K562 (cell line): ENCODE data around the gene TUBB6. TPM values are rescaled to one million over a fixed set of nuclear protein-coding genes. Genes with fewer than 3 reads are reported as not detected.

Experiments
- ARID2 ChIP-seq: fragments of 450-650 bp; IDR thresholded peaks from 2 replicates; pipeline ENCODE4 v1.6.1; 2017; ENCODE audit warnings: antibody characterized with exemption, mild to moderate bottlenecking
- BHLHE40 ChIP-seq: IDR thresholded peaks from 2 replicates; pipeline ENCODE4 v1.6.1; 2011; ENCODE audit warnings: low read length, improper control_type of control experiment
- CEBPZ ChIP-seq: fragments of 150-350 bp; IDR thresholded peaks from 2 replicates; pipeline ENCODE4 v1.6.1; 2014; ENCODE audit warnings: low read depth, mild to moderate bottlenecking, low read length, borderline replicate concordance
- CTBP1 ChIP-seq: fragments of 450-650 bp; IDR thresholded peaks from 2 replicates; pipeline ENCODE4 v1.6.1; 2016; ENCODE audit warnings: borderline replicate concordance
- EGR1 ChIP-seq: fragments of 450-650 bp; conservative IDR thresholded peaks from 2 replicates; pipeline ENCODE4 v1.6.1; 2017; ENCODE audit warnings: mild to moderate bottlenecking
- ETV6 ChIP-seq, 3 experiments: fragments of 150-350 bp in 1 of 3; sonication (generic) in 1 of 3; formaldehyde crosslinking in 1 of 3; IDR thresholded peaks; 2 replicates each; pipeline versions ENCODE4 v1.6.1 to v1.8.0; 2014 to 2022; ENCODE audit warnings: borderline replicate concordance in 2 of 3, low read depth in 2 of 3, antibody characterized with exemption in 1 of 3, low read length in 1 of 3, mild to moderate bottlenecking in 1 of 3, missing genetic modification reagents in 1 of 3
- FOXK1 ChIP-seq: sonication (generic); formaldehyde crosslinking; IDR thresholded peaks from 2 replicates; pipeline ENCODE4 v1.8.0; 2022; ENCODE audit warnings: missing genetic modification reagents, mild to moderate bottlenecking, borderline replicate concordance
- GATAD2B ChIP-seq: fragments of 450-650 bp; IDR thresholded peaks from 2 replicates; pipeline ENCODE4 v1.6.1; 2017; ENCODE audit warnings: mild to moderate bottlenecking, borderline replicate concordance
- HMG20B ChIP-seq: fragments of 250-450 bp; sonication (Bioruptor Pico); IDR thresholded peaks from 2 replicates; pipeline ENCODE4 v1.5.0; 2021; ENCODE audit warnings: mild to moderate bottlenecking
- HMGXB4 ChIP-seq: sonication (generic); formaldehyde crosslinking; IDR thresholded peaks from 2 replicates; pipeline ENCODE4 v1.8.1; 2023; ENCODE audit warnings: mild to moderate bottlenecking, missing genetic modification reagents
- MXI1 ChIP-seq: IDR thresholded peaks from 2 replicates; pipeline ENCODE4 v1.6.1; 2011; ENCODE audit warnings: low read depth, mild to moderate bottlenecking, improper control_type of control experiment, low read length
- NCOA2 ChIP-seq, 2 experiments: fragments of 450-650 bp; IDR thresholded peaks; 2 replicates each; pipeline ENCODE4 v1.6.1; 2018; ENCODE audit warnings: mild to moderate bottlenecking in 2 of 2, moderate library complexity in 1 of 2; ENCODE audit not compliant: partially characterized antibody in 2 of 2
- PTRF ChIP-seq: fragments of 450-650 bp; IDR thresholded peaks from 2 replicates; pipeline ENCODE4 v1.6.1; 2016; ENCODE audit warnings: mild to moderate bottlenecking, missing genetic modification characterization, missing compliant biosample characterization
- RHOXF2B ChIP-seq: fragments of 250-450 bp; sonication (Bioruptor Pico); conservative IDR thresholded peaks from 2 replicates; pipeline ENCODE4 v1.5.1; 2021
- SNIP1 ChIP-seq: fragments of 450-650 bp; IDR thresholded peaks from 2 replicates; pipeline ENCODE4 v1.7.1; 2017; ENCODE audit warnings: low read depth, mild to moderate bottlenecking
- TGIF2 ChIP-seq: sonication (generic); formaldehyde crosslinking; IDR thresholded peaks from 2 replicates; pipeline ENCODE4 v1.8.1; 2022; ENCODE audit warnings: mild to moderate bottlenecking, missing genetic modification reagents, moderate library complexity
- TSC22D4 ChIP-seq: fragments of 450-650 bp; IDR thresholded peaks from 2 replicates; pipeline ENCODE4 v1.6.1; 2016; ENCODE audit warnings: missing genetic modification characterization, missing biosample characterization, control low read depth
- ZKSCAN8 ChIP-seq: fragments of 200-800 bp; sonication (Bioruptor generic); IDR thresholded peaks from 2 replicates; pipeline ENCODE4 v1.6.1; 2016; ENCODE audit warnings: missing genetic modification characterization, missing compliant biosample characterization
- ZNF121 ChIP-seq: sonication (generic); formaldehyde crosslinking; conservative IDR thresholded peaks from 2 replicates; pipeline ENCODE4 v1.8.0; 2022; ENCODE audit warnings: missing genetic modification reagents
- ZNF212 ChIP-seq: fragments of 450-650 bp; formaldehyde crosslinking; IDR thresholded peaks from 2 replicates; pipeline ENCODE4 v1.4.0; 2020; ENCODE audit warnings: mild to moderate bottlenecking
- ZNF282 ChIP-seq: sonication (generic); formaldehyde crosslinking; IDR thresholded peaks from 2 replicates; pipeline ENCODE4 v1.8.1; 2023; ENCODE audit warnings: missing genetic modification reagents
- polyA plus RNA-seq, 8 experiments: library from polyadenylated mRNA; depleted of rRNA in 4 of 8; stranded (reverse) in 5 of 8; unstranded in 3 of 8; fragments of >200 nt; fragmentation: Nextera tagmentation in 2 of 8; fragmentation: Illumina TruSeq in 1 of 8; extraction: Ambion mirVana in 2 of 8; extraction: Trizol in 1 of 8; gene quantifications; 2 replicates each; pipeline versions ENCODE4 v1.2.1 to v1.2.3, GENCODE V29; 2011 to 2014; ENCODE audit warnings: inconsistent platforms in 1 of 8, missing spikeins in 1 of 8
- total RNA-seq, 7 experiments: library from RNA; depleted of rRNA in 6 of 7; stranded (reverse); fragments of >200 nt in 6 of 7; fragmentation: Illumina TruSeq in 2 of 7; extraction: Trizol in 2 of 7; gene quantifications; 2 replicates each; pipeline versions ENCODE4 v1.2.1 to v1.2.3, GENCODE V29; 2011 to 2021; ENCODE audit warnings: low replicate concordance in 1 of 7
- TF ChIP-seq, protein P1 (sequence below): fragments of 250-450 bp; sonication (Bioruptor Pico); IDR thresholded peaks from 2 replicates; pipeline ENCODE4 v1.5.0; 2021; ENCODE audit warnings: mild to moderate bottlenecking, borderline replicate concordance

Gene TUBB6
- total and polyA plus RNA-seq, 9 of the 15 experiments (the other 6 are each of a cell fraction or from before 2014, with no cell fraction given) = 43.9 to 404 (median 81.1) TPM

GRCh38 chr18:12287684-12288402, 20.2 kb upstream of the TUBB6 start (continued):
- TF ChIP-seq, protein P1, sequence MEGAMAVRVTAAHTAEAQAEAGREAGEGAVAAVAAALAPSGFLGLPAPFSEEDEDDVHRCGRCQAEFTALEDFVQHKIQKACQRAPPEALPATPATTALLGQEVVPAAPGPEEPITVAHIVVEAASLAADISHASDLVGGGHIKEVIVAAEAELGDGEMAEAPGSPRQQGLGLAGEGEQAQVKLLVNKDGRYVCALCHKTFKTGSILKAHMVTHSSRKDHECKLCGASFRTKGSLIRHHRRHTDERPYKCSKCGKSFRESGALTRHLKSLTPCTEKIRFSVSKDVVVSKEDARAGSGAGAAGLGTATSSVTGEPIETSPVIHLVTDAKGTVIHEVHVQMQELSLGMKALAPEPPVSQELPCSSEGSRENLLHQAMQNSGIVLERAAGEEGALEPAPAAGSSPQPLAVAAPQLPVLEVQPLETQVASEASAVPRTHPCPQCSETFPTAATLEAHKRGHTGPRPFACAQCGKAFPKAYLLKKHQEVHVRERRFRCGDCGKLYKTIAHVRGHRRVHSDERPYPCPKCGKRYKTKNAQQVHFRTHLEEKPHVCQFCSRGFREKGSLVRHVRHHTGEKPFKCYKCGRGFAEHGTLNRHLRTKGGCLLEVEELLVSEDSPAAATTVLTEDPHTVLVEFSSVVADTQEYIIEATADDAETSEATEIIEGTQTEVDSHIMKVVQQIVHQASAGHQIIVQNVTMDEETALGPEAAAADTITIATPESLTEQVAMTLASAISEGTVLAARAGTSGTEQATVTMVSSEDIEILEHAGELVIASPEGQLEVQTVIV (CRISPR knock-in tag) = no peak
- TF ChIP-seq PTRF (tag) (no peak), CTBP1 (0 out of 2 replicates have a peak, but pooled peaks have one; percentile 11), RHOXF2B (CRISPR knock-in tag) (no peak), ARID2 (no peak), BHLHE40 (no peak), TSC22D4 (tag) (no peak), ZNF121 (no peak), ZNF282 (CRISPR knock-in tag) (no peak), FOXK1 (CRISPR knock-in tag) (no peak), ZNF212 (CRISPR knock-in tag) (no peak), GATAD2B (no peak), CEBPZ (no peak), ETV6 (IDR thresholded peaks at IDR 0.05; ENCODE audit: borderline replicate concordance in 1 of 2, low read depth in 2 of 2, low read length in 1 of 2) (no peak), ETV6 (CRISPR knock-in tag; IDR thresholded peaks at IDR 0.05; ENCODE audit: borderline replicate concordance) (no peak), EGR1 (peak; percentile 87), HMG20B (no peak), TGIF2 (CRISPR knock-in tag) (no peak), ZKSCAN8 (CRISPR knock-in tag) (no peak), NCOA2 (IDR thresholded peaks at IDR 0.05; ENCODE audit: partially characterized antibody in 2 of 2) (no peak), HMGXB4 (CRISPR knock-in tag) (no peak), MXI1 (no peak), SNIP1 (no peak)
